Caki2 (cell line): Measurements from ENCODE around the gene ZNF280B. TPM values are rescaled to one million over a fixed set of nuclear protein-coding genes. Genes with fewer than 3 reads are reported as not detected.
"Not testable (repeated sequence)": the region's sequence is repeated elsewhere in the genome, so short reads cannot be mapped to it uniquely, and the experiment has no call there.

Experiments
- DNase-seq: peaks from one replicate; pipeline ENCODE4 v3.0.0-alpha.2; 2015; ENCODE audit warnings: low read depth
- in situ Hi-C: cut with HindIII; loops from 2 replicates; pipeline ENCODE4 v1.10.0; 2016; ENCODE audit warnings: low sequenced_read_pairs, low pct_unique_long_range_greater_than_20kb, mixed read lengths
- total RNA-seq: library from RNA; depleted of rRNA; stranded (reverse); fragments of >200 nt; shearing (Covaris generic); gene quantifications from 2 replicates; pipeline ENCODE4 v1.2.3, GENCODE V29; 2014; ENCODE audit warnings: low replicate concordance

The ZNF280B gene
- total RNA-seq, 1 experiment from 2014 or later = 2.7 TPM

DNA sequence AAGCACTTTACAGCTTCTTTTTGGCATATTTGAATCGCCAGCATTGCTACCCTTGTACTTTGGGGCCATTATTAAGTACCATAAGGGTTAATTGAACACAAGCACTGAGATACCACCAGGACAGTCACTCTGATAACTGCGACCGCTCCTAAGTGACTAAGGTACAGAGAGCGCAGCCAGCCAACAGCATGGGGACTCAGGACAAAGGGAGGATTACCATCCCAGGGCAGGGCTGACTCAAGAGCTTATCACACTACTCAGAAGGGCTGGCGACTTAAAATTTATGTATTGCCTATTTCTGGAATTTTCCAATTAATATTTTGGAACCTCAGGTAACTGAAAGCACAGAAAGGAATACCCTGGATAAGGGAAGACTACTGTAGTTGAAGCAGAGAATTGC lies 11.0 kb upstream of the ZNF280B start:
- DNase-seq = no peak
- in situ Hi-C loops = no loop called here

DNA sequence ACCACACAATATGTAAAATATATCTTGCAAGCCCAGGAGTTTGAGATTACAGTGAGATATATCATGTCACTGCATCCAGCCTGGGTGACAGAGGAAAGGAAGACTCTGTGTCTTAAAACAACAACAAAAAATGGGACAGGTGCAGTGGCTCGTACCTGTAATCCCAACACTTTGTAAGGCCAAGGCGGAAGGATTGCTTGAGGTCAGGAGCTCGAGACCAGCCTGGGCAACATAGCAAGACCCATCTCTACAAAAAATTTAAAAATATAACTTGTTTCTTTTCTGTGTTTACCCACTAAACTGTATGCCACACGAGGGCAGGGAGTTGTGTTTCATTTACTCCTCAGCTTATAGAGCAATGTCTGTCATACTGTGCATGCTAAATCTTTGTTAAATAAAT lies 8.4 kb upstream of the ZNF280B start:
- in situ Hi-C loops = no loop called here
- no peak for DNase-seq

DNA sequence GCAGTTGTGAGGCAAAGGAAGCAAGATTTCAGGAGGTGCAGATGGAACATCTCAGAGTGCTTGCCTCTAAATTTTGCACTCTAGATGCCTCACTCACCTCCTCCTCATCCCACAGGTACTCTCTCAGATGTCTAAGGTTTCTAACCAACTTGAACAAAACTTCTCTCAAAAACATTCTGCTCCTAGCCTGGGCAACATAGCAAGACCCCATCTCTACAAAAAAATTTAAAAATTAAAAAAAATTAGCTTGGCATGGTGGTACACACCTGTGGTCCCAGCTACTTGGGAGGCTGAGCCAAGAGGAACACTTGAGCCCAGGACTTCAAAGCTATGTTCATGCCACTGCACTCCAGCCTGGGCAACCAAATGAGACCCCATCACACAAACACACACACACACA lies 7.3 kb upstream of the ZNF280B start:
- in situ Hi-C loops = no loop called here
- DNase-seq = no peak

DNA sequence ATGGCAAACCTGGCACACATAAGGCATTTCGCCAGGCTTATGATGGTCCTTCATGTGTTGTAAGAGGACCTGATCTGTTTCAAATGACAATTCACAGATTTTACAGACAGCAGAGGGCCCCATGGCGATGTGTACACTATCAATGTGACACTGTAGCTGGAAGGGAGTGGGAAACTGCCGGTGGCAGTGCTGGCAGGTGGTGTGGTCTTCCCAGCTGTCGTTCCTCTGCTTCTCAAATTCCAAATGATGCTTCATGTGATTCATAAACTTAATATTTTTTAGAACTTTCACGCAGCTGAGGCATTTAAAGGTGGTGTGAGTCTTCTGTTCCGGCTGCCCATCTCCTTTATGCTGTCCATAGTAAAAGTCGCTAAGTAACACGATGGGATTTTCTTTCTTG lies 5.9 kb upstream of the ZNF280B start:
- in situ Hi-C loops, DNase-seq: not testable (repeated sequence)

DNA sequence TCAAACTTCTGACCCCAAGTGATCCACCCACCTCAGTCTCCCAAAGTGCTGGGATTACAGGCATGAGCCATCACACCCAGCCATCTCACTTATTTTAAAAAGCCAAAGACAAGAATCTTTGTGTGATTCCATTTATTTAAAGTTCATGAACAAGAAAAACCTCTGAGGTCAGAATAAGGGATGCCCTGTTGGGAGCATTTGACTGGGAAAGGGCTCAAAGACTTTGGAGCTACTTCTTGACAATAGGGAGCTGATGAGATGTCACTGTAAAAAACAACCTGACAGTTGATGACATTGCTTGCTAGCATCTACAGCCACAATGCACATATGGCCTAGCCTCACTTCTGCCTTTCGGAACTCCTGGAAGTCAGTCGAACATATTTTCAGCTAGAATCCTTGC lies 5.1 kb upstream of the ZNF280B start:
- DNase-seq = no peak
- in situ Hi-C loops = no loop called here

DNA sequence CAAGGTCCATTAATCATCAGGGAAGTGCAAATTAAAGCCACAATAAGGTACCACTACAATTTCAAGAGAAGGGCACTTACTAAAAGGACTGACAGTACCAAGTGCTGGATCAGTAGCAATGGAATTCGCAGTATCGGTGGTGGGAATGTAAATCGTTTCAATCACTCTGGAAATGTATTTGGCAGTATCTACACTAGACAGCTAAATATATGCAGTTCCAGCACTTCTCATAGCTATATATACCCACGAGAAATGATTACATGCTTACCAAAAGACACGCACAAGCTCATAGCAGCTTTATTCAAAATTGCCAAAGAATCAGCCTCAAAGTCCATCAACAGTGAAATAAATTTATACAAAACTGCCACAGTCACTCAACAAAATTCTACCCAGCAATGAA lies 4.4 kb upstream of the ZNF280B start:
- in situ Hi-C loops = no loop called here
- no peak for DNase-seq

DNA sequence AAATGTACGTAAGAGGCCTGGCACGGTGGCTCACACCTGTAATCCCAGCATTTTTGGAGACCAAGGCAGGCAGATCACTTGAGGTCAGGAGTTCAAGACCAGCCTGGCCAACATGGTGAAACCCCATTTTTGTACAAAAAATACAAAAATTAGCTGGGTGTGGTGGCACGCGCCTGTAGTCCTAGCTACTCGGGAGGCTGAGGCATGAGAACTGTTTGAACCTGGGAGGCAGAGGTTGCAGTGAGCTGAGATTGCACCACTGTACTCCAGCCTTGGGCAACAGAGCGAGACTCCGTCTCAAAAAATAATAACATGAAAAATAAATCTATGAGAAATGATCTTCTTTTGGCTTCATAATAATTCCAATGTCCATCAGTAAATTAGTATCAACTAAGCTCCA lies 2.3 kb upstream of the ZNF280B start:
- DNase-seq, in situ Hi-C loops: not testable (repeated sequence)

DNA sequence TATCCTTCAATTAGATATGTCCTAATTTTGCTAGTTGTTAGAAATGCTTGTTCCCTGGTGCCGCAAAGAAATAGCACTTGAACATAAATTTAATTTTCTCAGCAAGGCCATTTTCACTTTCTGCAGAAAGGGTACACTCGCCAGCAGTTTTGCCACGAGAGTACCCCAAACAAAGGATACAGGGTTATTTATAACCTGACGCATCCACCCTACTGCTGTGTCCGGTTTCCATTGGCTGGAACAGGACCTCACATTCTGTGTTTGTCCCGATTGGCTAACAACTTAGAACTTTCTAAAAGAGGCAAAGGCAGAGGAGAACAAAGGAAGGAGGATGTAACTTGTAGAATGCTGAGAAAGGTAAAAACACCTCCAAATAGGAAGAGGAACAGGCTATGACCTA lies 1.4 kb upstream of the ZNF280B start:
- in situ Hi-C loops, DNase-seq: not testable (repeated sequence)

DNA sequence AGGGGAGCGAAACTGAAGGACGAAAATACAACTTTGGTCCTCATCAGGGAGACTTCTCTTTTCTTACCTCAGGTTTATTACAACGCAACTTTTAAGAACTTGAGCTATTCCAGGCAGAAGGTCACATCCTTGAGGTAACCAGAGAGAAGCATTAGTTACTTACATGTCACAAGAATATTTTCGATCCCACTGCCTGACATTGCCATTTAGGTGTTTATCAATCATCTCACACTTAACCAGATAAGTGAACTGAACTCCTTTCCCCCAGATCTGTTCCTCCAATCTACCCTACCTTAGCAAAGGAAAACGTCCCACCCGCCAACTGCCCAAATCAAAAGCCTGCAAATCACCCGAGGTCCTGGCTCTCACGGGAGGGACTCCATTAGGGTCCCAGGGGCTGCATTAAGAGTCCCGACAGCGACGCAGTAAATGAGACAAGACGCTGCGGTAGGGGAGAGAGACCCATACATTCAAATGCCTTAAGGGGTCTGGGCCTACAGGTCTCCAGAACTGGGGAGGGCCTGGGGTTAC lies 734 bp downstream of the ZNF280B start:
- DNase-seq = no peak
- in situ Hi-C loops = no loop called here

DNA sequence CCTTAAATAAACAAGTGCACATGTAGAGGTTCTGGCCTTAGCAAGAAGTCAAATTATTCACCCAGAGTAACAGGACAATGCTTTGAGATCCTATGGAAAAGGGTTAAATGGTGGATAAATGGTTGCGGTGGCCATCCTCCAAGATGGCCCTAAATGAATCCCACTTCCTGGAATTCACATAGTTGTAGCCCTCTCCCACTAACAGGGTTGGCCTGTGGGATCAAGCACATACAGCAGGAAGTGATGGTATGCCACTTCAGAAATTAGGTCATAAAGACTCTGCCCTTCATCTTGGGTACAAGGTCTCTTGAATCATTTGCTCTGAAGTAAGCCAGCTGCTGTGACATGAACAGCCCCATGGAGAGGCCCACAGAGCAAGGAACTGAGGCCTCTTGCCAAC lies 1.8 kb downstream of the ZNF280B start:
- in situ Hi-C loops = no loop called here
- DNase-seq = no peak

DNA sequence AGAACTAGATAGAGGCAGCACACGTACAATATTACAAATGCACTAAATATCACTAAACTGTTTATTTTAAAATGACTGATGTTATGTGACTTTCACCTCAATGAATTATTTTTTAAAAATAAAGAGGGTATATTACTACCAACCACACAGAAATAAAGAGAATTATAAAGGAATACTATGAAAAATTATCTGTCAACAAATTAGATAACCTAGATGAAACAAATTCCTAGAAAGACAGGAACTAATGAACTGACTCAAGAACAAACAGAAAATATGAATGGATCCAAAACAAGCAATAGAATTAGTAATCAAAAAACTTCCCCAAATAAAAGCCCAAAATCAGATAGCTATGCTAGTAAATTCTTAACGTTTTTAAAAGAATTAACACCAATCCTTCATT lies 10.3 kb downstream of the ZNF280B start:
- no peak for DNase-seq
- in situ Hi-C loops = no loop called here

DNA sequence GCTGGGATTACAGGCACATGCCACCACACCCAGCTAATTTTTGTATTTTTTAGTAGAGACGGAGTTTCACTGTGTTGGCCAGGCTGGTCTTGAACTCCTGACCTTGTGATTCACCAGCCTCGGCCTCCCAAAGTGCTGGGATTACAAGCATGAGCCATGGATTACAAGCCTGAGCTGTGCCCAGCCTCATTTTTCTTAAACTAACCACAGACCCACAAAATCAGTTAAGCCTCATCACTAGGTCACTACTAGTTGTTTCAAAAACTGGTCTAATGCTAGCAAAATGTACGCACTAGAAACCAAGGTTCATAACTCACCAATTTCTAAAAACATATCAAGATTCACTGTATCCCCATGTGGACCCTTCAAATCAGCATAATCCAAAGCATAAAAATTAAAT lies 17.0 kb downstream of the ZNF280B start:
- DNase-seq, in situ Hi-C loops: not testable (repeated sequence)

DNA sequence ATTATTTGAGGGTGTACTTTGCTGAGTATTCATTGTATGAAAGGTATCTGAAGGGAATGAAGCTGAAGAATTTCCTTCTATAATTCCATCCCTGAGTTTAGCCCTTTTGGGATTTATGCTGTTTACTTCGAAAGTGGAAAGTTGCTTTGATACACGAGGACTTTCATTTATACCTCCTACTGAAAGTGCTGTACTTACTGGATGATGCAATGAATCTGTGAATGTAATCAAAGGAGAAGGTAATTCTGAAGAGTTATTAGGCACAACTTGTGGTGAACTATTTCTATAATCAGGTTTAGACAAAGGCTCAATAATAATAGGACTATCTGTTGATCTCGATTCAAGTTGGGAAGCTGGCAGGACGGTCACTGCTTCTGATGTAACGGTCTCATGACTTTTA lies 19.8 kb downstream of the ZNF280B start:
- DNase-seq = no peak
- in situ Hi-C loops = no loop called here

DNA sequence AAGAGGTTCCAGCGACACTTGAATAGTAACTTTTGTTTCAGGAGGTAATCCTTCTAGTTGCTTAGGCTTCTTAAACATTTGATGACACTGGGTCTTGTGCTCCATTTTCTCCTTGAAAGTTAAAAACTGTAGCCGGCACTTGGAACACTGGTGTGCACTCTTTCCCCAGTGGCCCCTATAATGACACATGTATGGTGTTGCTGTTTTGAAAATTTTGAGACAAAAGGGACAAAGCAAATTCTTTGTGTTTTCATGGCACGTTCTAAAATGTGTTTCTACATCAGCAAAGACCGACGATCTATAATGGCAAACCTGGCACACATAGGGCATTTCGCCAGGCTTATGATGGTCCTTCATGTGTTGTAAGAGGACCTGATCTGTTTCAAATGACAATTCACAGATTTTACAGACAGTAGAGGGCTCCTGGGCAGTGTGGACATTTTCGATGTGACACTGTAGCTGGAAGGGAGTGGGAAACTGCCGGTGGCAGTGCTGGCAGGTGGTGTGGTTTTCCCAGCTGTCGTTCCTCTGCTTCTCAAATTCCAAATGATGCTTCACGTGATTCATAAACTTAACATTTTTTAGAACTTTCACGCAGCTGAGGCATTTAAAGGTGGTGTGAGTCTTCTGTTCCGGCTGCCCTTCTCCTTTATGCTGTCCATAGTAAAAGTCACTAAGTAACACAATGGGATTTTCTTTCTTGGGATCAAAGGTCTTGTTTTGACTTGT lies 20.5 kb downstream of the ZNF280B start:
- in situ Hi-C loops = no loop called here
- no peak for DNase-seq

DNA sequence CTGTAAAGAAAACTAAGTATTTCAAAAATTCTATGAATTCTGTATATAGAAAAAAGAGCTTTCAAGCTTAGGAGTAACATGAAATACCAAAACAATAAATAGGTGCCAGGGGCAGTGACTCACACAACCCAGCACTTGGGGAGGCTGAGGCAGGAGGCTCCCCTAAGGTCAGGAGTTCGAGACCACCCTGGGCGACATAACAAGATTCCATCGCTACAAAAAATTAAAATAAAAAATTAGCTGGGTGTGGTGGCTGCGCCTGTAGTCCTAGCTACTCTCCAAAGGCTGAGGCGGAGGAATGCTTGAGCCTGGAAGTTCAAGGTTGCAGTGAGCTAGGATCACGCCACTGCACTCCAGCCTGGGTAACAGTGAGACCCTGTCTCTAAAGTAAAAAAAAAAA lies 21.5 kb downstream of the ZNF280B start:
- DNase-seq = no peak
- in situ Hi-C loops = no loop called here

DNA sequence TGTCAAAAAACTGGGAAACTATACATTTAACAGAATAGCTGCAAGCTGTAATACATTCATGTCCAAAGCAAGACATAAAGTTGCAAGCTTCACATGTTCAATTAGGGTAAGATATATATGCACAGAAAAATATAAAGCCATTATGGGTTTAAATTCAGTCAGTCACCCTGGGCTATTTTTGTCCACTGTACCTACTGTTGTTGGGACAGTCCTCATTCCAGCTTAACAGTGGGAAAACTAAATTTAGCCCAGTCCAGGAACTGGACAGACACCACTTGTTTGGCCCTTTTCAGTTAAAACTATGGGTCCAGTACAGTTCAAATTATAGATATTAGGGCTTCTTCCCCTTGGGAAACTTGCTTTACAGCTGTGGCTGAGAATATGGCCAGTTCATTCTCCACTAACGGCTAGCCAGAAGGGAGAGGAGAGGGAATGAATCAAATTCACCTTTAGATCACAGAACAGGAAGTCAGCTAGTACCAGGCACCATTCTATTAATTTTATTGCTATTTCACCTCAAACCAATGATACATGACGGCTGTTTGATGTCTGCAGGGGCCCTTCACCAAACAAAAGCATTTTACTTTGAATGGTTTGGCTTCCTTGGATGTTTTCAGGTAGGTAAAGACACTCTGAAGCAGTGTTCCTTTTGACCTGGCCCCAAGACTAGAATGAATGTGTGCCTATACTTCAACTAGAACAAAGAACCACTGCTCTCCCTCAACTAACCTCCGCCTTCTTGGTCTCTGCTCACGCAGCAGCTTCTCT lies 22.2 kb downstream of the ZNF280B start:
- in situ Hi-C loops = no loop called here
- no peak for DNase-seq

DNA sequence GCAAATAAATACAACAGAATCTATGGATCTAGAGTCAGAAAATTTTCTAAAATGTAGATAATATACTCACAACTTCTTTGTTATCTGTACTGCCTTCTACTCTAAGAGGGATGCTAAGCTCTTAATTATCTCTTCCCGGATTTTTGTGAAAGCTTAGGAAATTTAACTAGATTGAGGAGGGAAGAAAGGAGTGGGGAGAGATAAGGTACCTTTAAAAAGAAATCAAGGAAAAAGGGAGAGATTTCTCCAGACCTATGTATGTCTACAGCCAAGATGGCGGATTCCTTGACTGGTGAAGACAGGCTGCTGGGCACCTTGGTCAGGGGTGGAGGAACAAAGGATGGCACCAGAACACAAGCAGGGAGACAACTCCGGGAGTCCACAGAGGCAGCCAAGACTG lies 23.0 kb downstream of the ZNF280B start:
- in situ Hi-C loops = no loop called here
- no peak for DNase-seq

DNA sequence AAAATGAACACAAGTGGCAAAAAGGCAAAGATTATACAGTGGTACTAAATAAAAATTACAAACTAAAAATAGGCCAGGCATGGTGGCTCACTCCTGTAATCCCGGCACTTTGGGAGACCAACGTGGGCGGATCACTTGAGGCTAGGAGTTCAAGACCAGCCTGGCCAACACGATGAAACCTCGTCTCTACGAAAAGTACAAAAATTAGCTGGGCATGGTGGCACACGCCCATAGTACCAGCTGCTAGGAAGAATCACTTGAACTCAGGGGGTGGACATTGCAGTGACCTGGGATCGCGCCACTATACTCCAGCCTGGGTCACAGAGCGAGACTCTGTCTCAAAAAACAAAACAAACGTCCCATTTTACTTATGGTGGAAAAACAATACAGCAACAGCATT lies 24.5 kb downstream of the ZNF280B start:
- in situ Hi-C loops = no loop called here

DNA sequence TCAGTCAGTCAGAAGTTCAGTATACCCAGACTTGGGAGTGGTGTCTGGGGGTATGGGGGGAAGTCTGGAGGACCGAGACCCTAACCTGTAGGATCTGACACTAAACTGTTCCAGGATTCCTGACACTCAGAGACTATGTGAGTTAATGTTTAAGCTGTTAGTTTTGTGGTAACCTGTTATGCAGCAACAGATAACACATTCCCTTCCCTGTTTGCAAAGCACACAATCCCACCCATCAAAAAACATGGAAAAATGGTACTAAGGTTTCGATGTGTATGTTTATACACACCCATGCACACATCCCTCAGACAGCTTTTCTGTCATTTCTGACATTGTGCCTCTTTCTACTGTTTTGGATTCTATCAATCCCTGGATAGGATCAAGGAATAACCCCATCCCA lies 27.6 kb downstream of the ZNF280B start:
- DNase-seq = no peak
- in situ Hi-C loops = no loop called here

More for the DNA sequence above, 24.5 kb downstream of the ZNF280B start:
- no peak for DNase-seq
